DMS114 treated with DMSO at 0.1 percent for 48 hours (cell line): ENCODE data around the gene TMIGD1.

Experiments
- DNase-seq: peaks from one replicate; lab custom pipeline; 2025; ENCODE audit not compliant: unreplicated experiment; lab: John Stamatoyannopoulos, UW

TMIGD1 gene, protein sequence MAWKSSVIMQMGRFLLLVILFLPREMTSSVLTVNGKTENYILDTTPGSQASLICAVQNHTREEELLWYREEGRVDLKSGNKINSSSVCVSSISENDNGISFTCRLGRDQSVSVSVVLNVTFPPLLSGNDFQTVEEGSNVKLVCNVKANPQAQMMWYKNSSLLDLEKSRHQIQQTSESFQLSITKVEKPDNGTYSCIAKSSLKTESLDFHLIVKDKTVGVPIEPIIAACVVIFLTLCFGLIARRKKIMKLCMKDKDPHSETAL

DNA sequence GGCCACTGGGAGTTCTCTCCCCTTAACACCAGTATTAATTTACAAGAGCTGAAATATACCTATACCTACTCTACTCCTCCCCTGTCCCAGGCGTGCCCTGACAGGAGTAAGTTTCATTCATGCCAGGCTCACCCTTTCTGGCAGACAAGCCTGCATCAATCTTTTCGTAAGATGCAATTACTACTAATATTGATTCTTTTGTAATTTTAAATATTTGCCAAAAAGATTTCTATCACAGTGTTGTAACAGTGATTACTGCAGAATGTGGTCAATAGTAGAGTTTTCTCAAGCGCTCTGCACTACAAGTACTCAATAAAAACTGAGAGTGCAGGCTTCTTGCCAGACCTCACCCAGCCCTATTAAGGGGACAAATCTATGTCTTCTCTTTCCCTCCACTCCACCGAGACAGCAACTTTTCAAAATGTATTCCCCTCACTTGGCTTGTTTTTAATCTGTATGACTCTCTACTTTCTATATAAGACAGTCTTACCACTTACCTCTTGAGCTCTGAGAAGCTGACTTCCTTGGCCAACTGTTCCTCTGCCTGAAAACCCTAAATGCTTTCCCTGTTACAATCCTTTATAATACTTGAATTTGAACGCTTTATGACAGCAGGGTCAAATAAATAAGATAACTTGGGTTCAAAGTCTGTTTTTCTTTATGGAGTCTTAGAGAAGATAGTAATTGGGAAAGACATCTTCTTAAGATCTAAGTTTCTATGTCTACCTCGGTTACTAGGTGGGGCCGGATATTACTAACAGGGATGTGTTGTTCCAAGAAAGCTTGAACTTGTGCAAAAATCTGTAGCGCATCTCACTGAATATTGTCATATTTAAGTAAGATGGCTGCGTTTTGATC, at the start of gene TMIGD1:
TMIGD1 (minus strand) TSS at position 555 of the 858 bp plus-strand sequence. CDS start 1,924 bp downstream, outside the sequence.
- DNase-seq, result no peak

DNA sequence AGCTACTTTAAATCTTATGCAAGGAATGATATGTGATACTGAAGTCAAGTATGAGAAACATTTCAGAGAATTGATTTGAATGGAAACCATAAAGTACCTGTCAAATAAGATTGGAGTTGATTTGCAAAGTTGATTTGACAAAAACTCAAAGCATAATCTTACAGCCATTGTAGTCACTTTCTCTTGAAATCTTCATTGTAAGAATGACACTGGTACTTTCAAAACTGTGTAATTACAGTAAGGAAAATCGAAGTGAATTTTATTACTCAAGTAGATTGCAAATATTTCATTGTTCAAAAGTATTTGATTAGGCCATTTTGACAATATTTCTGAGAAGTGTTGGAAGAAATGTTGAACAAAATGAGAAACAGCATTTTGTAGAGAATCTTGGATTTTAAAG, 48.5 kb upstream of the TMIGD1 start:
- DNase-seq, result no peak

DNA sequence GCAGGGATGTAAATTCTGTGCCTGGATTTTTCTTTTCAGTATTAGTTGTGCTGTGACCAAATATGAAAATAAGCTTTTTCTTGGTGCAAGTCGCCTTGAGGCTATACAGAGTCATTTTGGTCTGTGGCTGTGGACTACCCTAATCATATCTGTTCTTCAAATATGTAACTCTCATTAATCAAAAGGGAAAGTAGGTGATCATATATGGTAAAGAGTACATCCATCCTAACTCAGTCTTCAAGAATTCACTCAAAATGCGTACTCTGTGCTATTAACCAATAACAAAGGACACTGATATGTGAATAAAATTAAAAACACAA, 47.4 kb upstream of the TMIGD1 start:
- DNase-seq, result no peak

DNA sequence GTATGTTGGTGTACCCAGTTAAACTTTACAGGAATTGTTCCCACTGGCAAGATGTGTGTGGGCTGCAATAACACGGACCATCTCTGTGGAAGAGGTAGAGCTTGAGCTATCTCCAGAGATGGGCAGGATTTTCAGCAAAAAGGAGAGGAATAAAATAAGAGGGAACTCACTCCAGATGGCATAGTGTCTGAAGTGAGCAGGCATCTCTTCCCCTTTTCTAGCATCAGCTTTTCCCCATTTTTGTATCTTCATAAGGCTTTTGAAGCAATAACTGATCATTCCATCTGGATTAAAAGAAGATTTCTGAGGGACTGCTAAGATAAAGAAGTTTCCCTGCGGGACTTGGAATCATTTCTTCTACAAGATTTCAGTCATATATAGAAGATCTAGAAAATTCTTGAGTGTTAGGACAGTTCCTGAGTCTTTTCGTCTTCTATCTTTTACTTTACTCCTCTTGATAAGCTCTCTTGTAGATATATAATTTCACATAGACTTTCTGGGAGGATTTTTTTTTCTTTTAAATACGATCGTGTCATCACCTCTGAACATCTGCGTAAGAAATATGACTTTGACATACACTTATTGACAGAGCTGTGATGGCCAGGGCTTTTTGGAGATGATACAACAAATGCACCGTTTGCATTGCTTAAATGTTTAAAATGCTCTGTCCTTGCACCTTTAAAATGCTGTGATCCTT, 46.9 kb upstream of the TMIGD1 start:
- no peak for DNase-seq

DNA sequence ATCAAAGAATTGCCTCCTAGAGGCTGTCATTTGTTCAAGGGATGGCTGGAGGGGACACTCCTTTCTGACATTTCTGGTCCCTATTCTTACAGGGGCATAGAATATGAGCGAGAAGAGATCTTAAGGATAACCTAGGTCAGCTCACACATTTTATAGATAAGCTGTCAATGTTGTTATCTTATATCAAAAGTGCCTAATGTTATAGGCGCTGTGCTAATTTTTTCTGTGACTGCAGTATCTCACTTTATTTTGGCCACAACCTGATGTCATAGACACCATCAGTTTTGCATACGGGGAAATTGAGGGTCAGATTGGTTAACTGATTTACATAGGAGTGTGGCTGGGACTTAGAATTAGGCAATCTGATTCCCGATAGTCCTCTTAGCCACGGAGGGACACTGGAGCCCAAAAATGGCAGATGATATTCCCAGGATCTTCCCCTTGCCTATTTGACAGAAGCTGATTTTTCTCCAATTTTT, 46.1 kb upstream of the TMIGD1 start:
- DNase-seq, result no peak

DNA sequence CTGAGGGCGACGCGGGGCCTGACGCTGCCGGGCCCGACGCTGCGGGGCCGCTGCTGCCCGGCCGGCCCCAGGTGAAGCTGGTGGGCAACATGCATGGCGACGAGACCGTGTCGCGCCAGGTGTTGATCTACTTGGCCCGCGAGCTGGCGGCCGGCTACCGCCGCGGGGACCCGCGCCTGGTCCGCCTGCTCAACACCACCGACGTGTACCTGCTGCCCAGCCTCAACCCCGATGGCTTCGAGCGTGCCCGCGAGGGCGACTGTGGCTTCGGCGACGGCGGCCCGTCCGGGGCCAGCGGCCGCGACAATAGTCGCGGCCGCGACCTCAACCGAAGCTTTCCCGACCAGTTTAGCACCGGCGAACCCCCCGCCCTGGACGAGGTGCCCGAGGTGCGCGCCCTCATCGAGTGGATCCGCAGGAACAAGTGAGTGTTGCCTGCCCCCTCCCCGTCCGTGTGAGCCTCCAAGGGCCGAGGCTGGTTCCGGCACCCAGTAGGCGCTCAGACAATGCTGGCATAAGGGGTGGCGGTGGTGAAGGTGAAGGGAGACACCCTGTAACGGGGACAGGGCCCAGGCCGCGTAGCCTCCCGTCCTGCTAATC, 45.5 kb upstream of the TMIGD1 start:
- no peak for DNase-seq

DNA sequence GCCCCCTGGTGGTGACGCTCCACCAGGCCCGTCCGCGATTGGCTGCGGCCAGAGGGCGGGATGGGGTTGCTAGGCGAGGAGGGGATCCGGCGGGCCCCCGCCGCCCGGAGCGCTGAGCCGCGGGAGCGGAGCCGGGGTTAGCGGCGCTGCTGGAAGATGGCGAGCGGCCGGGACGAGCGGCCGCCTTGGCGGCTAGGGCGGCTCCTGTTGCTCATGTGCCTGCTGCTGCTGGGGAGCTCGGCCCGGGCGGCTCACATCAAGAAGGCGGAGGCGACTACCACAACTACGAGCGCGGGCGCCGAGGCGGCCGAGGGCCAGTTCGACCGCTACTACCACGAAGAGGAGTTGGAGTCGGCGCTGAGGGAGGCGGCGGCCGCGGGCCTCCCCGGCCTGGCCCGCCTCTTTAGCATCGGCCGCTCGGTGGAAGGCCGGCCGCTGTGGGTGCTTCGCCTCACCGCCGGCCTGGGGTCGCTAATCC, 45.0 kb upstream of the TMIGD1 start, which contains the start of gene CPD:
CPD (plus strand) TSS at position 103 of the 478 bp plus-strand sequence; CDS start at position 157, 54 bp downstream.
- DNase-seq, result peak; percentile 83

DNA sequence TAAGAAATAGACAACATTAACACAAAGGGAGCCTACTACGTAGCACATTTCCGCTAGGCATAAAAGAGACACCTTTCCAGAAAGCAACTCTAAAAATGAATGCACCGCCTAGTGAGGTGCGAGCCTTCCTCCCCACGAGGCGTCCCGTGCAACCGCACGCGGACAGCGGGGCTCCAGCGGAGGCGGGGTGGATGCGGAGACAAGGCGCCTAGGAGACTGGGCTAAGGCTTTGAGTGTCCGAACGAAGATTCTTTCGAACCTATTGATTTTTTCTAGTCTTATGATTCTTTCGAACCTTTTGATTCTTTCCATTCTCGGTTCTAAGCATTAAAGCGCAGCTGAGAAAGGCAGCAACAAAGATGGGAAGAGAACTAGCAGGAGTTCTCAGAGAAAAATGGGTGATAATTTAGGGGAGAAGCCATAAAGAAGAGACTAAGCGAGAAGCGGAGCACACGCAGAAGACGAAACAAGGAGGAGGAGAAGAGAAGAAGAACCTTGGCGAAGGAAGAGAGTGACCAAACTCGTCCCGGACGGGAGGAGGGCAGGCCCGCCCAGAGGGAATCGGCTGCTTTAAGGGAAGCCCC, 44.5 kb upstream of the TMIGD1 start:
- no peak for DNase-seq

DNA sequence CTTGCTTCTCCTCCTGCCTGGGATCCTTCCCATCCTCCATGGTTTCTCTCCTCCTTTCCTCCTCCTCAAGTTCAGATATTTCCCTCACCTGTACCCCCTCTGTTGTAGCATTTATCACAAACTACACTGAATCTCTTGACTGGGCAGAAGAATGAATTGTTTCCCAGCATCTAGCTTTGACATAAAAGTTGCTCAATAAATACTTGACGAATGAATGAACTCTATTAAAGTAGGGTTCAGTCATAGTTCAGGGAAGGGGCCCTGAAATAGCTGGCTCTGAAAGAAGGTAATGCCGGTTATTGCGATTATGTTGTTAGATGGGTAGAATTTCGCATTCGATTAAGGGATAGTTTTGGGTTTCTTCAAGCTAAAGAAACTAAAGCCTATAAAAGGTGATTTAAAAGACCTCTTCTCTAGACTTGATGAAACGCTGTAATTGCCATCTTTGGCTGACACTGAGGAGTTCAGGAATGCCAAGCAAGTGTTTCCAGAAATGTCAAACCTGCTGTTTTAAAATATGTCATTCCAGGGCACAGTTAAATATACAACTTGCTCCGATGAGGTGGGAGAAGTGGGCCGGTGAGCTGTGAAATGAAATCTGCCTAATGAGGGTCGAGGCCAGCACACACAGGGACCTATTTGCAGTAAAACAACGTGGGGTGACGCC, 43.9 kb upstream of the TMIGD1 start:
- DNase-seq, result no peak

DNA sequence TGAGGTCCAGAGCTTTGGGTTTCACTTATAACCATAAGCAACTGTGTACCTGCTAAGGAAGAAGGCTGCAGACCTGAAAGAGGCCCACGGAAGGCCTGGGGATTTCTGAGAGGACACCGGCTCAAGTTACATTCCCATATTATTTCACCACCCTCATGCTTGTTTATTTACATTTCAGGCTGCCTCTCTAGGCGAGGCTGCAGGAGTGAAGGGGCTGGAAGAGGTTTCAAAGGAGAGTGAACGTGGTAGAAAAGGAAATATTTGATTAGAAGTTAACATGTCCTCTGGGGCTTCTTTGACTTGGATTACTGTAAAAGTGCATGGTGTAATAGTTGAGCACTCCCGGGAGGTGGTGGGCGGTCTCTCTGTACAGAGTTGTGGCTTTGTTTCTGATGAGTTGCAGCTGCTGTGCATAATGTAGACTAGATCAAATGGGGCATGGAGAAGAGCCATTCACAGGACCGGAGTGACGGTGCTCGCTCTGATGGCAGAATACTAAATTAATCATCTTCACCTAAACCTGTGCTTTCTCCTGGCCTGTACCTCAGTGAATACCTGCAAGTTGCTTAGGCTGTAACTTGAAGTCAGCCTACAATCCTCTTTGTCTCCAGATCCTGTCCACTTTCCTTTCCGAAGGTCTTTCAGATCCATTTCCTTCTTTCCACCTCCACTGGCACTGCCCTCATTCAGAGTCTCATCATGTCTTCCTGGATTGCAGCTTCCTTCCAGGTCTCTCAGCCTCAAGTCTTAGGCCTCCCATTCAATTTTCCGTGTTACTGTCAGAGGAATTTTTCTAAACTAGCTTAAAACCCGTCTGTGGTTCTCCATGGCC, 43.0 kb upstream of the TMIGD1 start:
- DNase-seq, result no peak

DNA sequence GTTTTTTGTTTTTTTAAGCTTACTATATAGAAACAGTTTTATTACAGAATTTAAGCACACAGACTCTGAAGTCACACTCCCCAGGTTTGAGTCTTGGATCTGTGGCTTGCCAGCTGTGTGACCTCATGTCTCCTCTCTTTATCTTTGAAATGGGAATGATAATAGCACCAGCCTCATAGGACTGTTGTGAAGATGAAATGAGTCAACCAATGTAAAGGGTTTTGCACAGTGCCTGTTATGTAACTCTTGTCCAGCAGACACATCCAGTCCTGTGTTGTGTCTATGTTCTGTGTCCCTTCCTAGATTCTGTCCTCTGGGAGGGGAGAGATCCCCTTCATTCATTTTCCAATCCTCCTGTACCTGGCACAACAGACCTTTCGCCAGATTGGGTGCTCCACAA, 41.8 kb upstream of the TMIGD1 start:
- DNase-seq, result no peak

DNA sequence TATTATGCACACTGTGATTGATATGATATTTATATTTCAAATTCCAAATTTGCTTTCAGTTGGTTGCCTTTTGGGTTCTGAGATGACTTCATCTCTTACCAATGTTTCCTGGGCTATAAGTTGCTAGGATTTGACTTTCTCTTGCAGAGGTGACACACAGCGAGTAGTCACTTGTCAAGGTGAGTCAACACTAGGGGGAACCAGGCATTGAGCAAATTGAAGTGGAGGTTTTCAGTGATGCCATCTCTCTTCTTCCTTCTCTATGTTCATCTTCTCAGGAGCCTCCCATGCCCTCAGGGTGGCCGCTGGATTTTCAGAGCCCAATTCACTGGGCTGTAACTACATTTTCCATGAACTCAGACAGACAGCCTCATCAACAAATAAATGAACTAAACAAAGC, 38.9 kb upstream of the TMIGD1 start:
- DNase-seq, result no peak

DNA sequence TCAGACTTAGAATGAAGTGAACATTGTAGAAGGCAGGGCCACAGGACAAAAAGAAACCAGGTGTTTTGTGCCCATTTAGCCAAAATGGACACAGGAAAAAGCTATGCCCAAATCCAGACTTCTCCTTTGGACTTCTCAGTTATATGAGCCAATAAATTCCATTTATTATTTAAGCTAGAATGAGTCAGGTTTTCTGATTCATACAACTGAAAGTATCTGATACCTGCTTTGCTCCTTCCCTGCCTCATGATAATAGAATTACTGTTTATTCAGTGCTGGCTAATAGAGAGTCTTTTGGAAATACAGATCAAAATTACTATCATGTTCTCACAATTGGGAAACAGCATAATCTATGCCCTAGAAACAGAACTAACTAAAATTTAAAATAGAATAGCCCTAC, 36.1 kb upstream of the TMIGD1 start:
- no peak for DNase-seq

DNA sequence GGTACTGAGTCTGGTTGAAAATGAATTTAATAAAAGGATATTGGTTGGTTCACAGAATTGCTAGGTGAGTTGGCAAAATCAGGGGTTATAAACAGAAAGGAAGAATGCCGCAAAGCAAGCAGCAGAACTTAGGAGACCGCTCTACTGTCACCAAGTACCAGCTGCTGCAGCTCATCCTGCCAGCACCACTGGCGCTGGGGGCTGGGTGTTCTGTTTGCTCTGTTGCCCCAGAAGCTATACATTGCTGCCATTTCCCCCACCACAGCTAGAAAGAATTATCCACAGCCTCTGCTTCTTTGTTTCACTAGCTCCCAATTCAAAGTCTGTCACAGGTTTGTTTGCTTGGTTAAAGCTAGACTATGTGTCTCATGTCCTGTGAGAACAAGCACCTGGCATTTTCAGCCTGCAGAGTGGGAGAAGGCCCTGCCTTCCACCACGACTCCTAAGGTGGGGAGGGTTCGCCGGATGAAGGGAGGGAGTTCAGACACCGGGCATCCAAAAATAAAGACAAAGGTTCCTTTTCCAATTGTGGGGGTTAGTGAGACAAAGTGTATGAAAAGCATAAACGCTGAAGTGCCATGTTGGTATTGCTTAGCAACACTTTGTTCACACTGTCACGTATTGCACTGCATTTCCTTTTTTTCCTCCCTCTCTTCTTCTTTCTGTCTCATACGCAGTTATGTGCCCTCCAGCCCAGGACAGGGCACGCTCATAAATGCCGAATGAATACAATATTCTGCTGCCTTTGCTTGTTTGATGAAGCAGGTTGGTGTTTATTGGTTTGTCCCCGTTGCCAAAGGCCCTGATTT, 35.3 kb upstream of the TMIGD1 start:
- no peak for DNase-seq

DNA sequence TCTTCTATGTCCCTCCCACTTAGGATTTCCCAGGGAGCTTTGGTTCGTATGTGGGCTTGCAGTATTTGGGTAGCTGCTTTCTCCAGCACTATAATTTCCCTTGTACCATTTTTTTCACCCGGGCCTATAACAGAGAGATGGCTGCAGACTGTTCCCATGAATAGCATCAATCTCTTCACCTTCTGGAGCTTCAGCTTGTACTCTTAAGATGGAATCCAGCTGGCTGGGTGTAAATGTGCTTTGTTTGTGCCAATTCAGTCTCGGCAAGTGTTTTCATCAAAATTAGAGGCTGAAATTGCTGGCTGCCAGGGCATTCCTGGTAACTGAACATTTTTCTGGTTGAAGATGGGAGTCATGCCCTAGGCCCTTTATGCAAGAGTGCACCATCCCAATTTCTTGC, 32.7 kb upstream of the TMIGD1 start:
- DNase-seq, result no peak

DNA sequence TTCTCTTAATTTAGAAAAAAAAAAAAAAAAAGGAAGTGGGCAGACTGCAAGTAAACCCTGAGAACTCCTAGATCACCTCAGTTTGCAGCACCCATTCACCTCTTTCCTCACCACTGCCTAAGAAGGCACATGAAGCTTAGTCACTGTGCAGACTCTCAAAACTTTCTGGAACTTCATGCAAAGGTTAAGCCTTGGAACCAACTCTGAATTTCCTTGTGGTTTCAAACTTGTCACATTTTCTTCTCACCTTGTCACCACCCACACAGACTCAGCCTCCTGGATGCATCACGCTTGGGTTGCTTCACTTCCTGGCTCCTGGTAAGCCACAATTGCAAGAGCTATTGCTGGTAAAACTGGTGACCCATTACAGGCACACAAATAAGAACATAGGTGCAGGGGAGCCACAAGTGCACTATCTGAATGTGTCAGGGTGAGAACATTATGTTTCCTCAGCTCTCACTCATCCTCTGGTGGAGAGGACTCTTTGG, 29.9 kb upstream of the TMIGD1 start:
- no peak for DNase-seq

DNA sequence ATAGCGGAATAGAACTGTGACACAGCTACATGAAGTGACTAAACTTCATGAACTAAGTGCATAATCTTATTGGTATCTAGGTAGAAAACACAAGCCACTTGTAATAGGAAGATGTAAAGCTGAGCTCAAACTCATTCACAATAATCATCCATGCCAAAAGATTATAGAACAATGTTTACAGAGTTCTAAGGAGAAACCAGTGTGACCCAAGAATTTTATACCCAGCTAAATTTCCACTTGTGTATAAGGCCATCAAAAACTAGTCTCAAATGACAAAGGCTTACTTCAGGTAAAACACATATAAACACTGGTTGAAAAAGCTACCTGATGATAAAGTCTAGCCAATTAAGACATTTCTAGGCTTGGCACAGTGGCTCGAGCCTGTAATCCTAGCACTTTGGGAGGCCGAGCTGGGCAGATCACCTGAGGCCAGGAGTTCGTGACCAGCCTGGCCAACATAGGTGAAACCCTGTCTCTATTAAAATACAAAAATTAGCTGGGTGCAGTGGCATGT, 28.0 kb upstream of the TMIGD1 start:
- no peak for DNase-seq

DNA sequence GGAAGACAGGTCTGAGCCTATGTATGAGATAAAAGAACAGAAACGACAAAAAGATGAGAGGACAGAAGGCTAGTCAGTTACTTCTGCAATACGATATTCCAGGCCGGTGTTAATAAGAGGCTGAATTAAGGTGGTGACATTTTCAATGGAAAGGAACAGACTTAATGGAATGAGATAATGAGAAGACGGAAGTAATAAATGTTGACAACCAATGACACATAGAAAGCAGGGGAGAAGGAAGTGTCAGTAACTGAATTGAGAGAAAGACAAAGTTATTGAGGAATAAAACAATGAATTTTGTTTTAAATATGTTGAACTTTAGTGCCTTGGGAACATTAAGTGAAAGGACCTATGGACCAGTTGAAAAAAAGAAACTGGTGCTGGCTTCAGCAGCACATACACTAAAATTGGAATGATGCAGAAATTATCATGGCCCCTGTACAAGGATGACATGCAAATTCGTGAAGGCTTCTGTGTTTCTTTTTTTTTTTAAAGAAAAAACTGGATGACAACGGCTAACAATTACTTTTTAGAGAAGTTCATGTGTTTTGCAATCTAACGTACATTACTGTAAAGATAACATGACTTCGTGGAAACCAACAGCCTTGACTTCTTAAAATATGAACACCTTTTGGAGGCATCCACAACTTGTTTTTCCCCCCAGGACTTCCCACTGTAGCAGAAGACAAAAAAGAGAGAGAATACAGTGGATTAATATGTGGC, 26.4 kb upstream of the TMIGD1 start:
- DNase-seq, result no peak
